ENCODE results near the gene DAB1.

DNA sequence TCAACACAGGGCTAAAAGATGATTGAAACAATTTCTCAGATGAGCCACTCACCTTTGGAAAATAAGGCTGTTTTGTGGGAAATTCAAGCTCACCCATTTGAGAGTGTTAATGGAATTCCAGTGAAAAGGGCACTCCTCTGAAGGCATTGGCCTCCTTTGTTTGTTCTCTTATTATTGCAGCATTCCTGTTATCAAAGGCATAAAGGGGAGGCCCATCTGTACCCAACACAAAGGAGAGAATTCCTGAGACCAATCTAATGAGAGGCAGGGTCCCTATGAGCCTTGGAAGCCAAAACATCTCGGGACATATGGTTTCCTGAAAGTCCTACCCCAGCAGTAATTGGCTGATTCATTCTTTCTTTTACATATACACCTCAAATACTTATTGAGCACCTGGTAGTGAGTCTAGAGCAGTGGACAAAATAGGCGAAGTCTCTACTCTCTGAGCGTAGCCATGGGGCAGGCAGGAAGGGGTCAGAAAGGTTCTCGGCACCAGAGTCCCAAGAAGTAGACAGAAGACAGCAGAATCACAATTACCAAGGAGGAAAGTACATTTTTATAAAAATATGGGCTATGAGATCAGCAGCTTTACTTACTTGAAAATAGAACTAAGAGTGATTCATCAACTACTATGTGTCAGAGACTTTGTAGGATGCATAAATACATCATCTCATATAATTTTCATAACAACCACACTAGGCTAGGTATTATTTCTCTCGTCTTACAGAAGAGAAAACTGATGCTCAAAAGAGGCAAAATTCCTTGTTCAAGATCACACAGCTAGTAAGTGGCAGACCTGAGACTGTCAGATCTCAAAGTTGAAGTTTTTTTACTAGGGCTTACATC is 218.7 kb downstream of the DAB1 start:
- TF ChIP-seq EZH2 (IDR thresholded peaks at IDR 0.05; ENCODE audit: borderline replicate concordance, low read length), result no peak
- TF ChIP-seq, protein P1, sequence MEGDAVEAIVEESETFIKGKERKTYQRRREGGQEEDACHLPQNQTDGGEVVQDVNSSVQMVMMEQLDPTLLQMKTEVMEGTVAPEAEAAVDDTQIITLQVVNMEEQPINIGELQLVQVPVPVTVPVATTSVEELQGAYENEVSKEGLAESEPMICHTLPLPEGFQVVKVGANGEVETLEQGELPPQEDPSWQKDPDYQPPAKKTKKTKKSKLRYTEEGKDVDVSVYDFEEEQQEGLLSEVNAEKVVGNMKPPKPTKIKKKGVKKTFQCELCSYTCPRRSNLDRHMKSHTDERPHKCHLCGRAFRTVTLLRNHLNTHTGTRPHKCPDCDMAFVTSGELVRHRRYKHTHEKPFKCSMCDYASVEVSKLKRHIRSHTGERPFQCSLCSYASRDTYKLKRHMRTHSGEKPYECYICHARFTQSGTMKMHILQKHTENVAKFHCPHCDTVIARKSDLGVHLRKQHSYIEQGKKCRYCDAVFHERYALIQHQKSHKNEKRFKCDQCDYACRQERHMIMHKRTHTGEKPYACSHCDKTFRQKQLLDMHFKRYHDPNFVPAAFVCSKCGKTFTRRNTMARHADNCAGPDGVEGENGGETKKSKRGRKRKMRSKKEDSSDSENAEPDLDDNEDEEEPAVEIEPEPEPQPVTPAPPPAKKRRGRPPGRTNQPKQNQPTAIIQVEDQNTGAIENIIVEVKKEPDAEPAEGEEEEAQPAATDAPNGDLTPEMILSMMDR (IDR thresholded peaks at IDR 0.05; ENCODE audit: low read length), result no peak

Data from OCI-LY1 (cell line).